GM18909 (cell line): ENCODE results near the gene P3R3URF.

ENCODE experiments used
- ATAC-seq: cut with Tn5 transposase; IDR thresholded peaks from one replicate; pipeline ENCODE4 v1.9.1; 2021; ENCODE audit warnings: mild to moderate bottlenecking; ENCODE audit not compliant: unreplicated experiment, poor library complexity

P3R3URF gene

DNA sequence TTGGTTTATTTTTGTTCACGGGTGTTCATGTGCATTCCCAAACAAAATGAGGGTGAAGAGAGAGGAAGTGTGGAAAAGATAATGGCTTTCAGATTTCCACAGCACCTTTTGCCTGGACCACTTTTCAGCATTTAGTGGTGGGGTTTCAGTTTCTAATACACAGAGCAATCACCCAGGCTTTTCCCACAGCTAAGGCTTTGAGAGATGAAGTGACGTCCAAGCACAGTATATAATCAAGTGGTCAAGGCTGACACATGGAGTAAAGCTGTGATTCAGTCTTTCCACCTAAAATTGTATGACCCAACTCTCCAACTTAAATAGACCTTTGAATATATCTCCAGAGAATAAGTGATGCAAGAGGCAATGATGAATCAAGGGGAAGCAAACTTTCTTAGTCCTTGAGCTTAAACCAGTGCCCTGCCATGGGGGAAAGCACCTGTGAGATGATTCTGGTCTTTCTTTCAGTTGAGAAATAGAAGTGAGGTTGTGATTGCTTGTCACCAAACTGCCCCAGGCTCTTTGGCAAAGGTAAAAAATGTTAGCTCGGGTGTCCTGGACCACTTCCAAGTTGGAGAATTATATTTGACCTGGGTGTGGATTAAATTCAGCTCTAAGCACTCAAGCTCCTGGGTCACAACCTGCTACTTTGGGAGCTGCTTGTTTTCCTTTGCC is 41.5 kb downstream of the P3R3URF start:
- ATAC-seq = no peak

DNA sequence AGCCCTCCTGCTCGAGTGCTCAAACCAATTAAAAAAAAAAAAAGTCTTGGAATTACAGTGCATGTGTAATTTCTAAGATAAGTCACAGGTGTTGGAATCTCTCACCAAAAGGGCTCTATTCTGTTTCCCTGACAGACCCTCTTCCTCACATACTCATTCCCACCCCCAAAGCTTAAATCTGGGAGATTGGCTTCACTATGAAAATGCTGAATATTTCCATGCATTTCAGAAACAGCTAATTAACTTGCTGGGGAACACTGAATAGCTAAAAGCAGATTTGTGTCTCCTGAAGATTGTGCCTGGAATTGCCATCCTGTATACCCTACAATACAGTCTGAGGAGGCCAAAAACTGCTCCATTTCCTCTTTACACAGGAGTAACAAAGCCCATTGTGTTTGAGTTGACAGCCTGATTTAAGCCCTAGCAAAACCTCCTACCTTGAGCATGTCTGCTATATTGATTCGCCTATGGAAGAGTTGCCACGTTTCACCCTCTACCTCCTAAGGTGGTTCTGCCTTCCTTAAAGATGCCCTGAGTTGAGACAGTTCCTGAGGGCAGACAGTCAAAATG is 42.4 kb downstream of the P3R3URF start:
- no peak for ATAC-seq

- ATAC-seq = peak; percentile 61
Observed at GRCh38 chr1:46133181-46133658, 43.1 kb downstream of the P3R3URF start.

DNA sequence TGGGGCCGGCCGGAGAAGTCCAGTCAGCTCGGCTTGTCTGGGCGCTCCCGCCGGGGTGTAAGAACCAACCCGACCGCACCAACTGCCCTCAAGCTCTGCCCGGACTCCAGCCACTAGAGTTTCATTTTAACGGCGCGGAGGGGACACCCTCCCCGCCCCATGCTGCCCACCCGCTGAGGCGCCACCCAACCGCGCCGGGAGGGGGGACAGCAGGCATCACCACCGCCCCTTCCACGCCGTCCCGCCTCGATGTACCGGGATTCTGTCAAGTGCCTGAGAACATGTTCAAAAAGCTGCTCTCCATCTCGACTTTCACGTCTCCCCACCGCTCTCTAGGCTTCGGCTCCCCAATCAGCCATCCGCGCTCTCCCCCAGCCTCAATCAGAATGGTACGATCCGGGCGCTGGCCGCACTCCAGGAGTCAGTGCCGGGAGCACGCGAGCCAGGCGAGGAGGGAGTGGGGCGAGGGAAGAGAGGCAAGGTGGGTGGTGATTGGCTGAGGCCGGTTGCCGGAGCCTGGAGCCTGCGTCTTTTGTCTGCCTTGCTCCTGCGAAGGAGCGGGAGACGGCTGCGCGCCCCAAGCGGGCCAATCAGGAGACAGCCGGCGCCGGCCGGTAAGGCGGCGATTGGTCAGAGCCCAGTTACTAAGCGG is 43.6 kb downstream of the P3R3URF start, which contains the start of gene PIK3R3:
Gene PIK3R3, minus strand, starts transcription at position 101 of the 652 bp plus-strand sequence. CDS start 677 bp downstream, outside the sequence.
- ATAC-seq = peak; percentile 84

DNA sequence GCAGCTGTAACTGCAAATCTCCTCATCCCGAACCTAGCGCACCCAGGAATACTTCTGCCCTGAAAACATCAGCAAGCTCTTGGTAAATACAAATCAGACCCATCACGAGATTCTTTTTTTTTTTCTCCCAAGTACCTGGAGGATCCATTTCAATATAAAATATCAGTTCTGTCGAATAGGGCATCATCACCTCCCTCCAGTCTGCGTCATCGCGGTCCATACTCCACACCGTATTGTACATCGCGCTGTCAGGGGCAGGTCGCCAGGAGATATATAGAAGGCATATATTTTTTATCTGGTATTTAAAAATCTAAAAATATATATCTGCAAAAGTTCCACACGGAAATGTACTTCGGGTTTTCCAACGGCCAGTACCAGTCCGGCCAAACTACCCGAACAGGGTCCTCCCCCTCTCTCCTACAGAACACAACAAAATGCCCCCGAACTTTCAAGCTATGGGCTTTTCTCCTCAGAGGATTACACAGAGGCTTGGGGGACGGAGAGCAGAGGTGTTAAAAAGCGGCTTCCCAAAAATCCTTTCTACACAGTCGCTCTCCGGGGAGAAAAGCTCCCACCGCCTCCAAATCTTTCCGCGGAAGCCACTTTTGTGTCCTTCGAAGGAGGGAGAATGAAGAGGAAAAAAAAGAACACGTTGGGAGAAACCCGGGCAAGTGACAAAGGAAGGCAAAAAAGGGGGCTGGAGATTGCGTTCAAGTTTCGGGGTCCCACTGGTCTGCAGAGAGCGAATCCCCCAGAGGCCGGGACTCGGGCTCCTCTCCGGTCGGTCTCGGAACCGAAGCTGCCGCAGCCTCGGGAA is 44.4 kb downstream of the P3R3URF start:
- no peak for ATAC-seq

DNA sequence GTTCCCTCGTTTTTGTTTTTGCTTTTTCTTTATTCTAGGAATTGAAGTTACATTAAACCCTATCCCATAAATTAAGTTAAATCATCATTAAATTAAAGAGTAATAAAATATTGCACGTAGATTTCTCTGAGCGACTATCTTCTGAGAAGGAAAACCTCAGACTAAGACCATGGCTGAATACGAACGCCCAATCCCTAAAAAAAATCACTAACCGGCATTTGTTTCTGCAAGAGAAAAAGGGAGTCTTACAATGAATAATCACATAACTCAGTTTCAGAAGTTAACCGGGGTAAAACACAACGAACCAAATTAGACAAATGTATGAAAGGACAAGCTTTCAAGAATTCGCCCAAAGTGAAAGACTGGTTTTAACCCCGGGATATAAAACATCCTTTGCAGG is 45.2 kb downstream of the P3R3URF start:
- ATAC-seq = no peak

GRCh38 chr1:46130606-46131005 is 45.7 kb downstream of the P3R3URF start:
- ATAC-seq = no peak

GRCh38 chr1:46130121-46130520 is 46.2 kb downstream of the P3R3URF start:
- ATAC-seq = no peak

DNA sequence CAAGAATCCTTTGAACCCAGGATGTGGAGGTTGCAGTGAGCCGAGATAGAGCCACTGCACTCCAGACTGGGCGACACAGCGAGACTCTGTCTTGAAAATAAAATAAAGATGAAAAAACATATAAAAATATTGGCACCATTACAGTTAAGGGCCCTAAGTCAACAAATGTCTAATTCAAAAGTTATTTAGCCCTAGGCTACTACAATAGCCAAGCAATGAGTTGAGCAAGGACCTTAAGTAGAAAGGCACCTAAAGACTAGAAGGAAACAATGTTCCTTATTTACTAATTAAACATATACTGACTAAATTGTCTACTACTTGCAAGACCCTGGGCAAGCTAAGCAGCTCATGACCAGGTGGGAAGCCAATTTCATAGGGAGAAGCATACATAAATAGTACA is 47.9 kb downstream of the P3R3URF start:
- ATAC-seq = no peak
